GM18507 (cell line): ENCODE measurements around the gene TJP3.
"Not testable (repeated sequence)": the region's sequence is repeated elsewhere in the genome, so short reads cannot be mapped to it uniquely, and the experiment has no call there.

Source experiments
- DNase-seq: peaks from one replicate; pipeline ENCODE4 v3.0.0; 2011; ENCODE audit warnings: low read depth; ENCODE audit not compliant: insufficient read length; ENCODE audit errors: extremely low spot score
- FAIRE-seq: peaks from 2 replicates; lab custom pipeline; 2011; peaks lifted over from hg19 to GRCh38; lab: Jason Lieb, UNC

Gene TJP3

DNA sequence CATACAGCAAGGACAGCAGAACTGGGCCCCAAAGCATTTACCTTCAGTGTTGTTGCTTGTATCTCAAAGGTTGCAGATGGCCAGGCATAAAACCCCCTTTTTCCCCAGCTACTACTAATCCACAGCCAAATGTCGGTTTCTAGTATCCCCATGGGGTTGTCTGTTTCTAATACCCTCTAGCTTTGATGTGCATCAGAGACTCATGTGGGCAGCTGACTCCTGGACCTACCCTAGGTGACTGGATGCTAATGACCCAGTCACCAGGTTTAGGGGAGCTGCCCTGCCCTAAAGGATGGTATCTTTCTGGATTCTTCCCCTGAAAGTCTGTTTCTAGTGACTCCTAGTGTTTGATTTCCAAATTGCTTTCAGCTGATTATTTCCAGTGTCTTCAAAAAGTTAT is 23.9 kb downstream of the TJP3 start:
- no peak for DNase-seq
- FAIRE-seq: no peak

DNA sequence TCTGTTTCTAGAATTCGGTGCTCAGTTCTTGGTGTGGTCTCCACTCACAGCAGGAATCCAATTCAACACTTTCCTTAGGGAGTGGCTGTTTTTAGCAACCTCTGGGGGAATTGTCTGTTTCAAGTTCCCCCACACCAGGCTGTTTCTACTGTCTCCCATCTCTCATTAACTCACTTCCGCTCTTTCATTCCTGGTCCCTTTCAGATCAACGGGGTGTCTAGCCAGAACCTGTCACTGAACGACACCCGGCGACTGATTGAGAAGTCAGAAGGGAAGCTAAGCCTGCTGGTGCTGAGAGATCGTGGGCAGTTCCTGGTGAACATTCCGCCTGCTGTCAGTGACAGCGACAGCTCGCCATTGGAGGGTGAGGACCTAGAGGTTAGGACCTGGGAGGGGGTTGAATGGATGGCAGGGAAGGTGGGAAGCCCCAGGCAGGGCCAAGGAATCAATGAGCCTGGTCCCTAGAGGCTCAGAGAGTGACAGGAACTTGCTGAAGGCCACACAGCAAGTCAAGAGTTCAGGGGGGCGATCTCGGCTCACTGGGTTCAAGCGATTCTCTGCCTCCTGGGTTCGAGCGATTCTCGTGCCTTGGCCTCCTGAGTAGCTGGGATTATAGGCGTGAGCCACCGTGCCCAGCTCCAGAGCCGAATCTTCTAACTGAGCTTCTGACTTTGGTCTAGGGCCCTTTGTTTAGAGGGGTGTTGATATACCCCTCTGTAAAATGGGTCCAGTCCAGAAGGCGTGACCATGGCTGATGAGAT is 25.5 kb downstream of the TJP3 start:
- DNase-seq (no peak), FAIRE-seq (no peak)

DNA sequence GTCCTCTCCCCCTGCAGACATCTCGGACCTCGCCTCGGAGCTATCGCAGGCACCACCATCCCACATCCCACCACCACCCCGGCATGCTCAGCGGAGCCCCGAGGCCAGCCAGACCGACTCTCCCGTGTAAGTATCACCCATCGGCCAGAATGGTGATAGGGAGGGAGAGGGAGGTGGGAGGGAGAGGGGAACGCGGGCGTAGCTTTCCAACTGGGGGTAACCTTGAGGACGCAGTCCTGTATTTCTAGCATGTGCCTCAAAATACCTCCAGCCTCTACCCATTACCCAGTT is 26.1 kb downstream of the TJP3 start:
- no peak for FAIRE-seq
- DNase-seq: no peak

DNA sequence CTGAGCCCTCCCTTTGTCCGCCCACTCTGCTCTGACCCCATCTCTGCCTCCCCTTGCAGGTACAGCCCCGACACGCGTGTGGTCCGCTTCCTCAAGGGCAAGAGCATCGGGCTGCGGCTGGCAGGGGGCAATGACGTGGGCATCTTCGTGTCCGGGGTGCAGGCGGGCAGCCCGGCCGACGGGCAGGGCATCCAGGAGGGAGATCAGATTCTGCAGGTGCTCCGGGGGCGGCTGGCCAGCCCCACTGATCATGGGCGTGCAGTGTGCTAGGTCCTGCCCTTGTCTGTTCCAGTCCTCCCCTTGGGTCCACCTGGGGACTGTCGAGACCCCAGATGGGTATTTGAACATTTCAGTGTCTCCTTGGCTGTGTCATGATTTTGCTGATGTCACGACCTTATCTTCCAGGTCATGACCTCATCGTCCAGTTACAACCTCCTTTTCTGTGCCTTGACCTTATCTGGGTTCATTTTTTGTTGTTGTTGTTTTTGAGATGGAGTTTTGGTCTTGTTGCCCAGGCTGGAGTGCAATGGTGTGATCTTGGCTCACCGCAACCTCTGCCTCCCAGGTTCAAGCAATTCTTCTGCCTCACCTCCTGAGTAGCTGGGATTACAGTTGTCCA is 28.0 kb downstream of the TJP3 start:
- FAIRE-seq (no peak), DNase-seq (no peak)

DNA sequence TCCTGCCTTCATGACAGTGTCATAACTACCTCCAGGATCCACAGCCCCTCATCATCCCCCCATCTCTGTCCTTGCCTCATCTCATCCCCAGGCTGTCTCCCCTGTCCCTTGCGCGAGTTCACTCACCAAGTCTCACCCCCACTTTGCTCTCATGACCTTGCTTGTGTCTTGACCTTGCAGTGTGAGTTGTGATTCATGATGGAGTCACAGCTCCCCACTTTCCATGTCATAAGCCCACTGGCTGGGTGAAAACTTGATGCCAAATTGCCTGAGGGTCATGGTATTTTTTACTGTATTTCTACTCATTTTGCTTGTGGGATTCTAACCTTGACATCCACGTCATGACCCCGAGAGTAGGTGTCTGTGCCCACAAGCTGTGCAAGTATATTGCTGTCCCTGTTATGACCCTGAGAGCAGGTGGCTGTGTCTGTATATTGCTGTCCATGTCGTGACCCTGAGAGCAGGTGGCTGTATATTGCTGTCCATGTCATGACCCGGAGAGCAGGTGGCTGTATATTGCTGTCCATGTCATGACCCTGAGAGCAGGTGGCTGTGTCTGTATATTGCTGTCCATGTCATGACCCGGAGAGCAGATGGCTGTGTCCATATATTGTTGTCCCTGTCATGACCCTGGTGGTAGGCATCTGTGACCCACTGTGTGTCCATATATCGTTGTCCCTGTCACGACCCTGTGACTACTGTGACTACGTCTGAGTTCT is 29.5 kb downstream of the TJP3 start:
- FAIRE-seq: no peak
- no peak for DNase-seq

DNA sequence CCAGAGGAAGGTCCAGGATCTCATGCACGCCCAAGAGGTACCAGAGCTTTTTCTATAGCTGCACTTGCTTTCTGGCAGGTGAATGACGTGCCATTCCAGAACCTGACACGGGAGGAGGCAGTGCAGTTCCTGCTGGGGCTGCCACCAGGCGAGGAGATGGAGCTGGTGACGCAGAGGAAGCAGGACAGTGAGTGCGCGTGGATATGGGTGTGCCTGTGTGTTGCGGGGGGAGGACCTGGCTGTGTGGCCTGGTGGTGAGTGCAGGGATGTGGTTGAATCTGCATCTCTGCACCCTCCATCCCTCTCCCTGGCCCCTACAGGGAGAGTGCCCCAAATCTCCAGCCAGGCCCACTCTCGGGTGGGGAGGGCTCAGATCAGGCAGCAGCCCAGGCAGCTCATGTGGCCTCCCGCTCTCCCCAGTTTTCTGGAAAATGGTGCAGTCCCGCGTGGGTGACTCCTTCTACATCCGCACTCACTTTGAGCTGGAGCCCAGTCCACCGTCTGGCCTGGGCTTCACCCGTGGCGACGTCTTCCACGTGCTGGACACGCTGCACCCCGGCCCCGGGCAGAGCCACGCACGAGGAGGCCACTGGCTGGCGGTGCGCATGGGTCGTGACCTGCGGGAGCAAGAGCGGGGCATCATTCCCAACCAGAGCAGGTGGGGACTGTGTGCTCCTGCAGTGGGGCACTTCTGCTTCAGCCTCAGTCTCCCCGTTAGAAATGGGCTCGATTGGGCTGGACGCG is 30.5 kb downstream of the TJP3 start:
- DNase-seq (no peak), FAIRE-seq (no peak)

DNA sequence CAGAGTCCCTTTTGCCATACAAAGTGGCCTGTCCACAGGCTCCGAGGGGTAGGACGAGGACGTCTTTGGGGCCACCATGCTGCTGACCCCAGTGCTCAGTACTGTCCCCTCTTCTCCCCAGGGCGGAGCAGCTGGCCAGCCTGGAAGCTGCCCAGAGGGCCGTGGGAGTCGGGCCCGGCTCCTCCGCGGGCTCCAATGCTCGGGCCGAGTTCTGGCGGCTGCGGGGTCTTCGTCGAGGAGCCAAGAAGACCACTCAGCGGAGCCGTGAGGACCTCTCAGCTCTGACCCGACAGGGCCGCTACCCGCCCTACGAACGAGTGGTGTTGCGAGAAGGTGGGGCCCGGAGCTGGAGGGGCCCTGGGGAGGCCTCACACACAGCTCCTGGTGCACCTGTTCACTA is 32.2 kb downstream of the TJP3 start:
- DNase-seq (no peak), FAIRE-seq (no peak)

DNA sequence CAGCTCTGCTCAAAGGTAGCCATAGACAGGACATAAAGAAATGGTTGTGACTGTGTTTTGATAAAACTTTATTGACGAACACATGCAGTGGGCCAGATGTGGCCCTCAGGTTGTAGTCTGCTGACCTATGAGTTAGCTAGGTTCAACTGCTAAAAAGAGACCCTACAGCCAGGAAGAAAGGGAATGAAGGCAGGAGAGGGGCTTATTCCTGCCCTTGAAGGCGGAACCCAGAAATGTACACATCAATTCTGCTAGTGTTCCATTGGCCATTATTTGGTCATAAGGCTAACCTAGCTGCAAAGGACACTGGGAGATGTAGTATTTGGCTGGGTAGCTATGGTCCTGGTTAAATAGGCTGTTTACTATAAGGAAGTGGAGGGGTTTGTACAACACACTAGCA is 35.3 kb downstream of the TJP3 start:
- FAIRE-seq (no peak), DNase-seq (no peak)

DNA sequence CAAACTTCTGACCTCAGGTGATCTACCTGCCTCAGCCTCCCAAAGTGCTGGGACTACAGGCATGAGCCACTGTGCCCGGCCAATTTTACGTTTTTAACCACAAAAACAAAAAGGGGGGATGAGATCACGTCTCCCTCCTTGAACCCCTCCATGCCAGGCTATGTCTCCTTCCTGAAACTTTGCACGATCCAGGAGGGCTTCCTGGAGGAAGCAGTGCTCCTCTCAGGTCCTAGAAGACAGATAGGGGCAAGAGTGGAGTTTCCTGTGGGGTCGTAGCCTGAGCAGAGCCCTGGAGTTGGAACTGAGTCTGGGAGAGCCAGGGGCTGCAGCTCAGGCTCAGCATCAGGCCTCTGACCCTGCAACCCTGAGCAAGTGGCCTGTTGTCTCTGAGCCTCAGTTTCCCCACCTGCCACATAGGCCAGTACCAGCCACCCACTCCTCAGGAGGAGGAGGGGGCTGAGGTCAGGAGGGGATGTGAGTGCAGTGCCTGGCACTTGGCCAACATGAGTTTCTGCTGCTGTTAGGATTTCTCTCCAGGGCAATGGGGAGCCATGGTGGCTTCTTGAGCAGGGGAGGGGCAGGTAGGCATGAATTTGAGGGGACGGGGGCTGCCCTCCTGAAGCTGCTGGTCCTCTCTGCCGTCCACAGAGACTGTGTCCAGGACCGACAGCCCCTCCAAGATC is 37.3 kb downstream of the TJP3 start:
- no peak for FAIRE-seq
- no peak for DNase-seq

DNA sequence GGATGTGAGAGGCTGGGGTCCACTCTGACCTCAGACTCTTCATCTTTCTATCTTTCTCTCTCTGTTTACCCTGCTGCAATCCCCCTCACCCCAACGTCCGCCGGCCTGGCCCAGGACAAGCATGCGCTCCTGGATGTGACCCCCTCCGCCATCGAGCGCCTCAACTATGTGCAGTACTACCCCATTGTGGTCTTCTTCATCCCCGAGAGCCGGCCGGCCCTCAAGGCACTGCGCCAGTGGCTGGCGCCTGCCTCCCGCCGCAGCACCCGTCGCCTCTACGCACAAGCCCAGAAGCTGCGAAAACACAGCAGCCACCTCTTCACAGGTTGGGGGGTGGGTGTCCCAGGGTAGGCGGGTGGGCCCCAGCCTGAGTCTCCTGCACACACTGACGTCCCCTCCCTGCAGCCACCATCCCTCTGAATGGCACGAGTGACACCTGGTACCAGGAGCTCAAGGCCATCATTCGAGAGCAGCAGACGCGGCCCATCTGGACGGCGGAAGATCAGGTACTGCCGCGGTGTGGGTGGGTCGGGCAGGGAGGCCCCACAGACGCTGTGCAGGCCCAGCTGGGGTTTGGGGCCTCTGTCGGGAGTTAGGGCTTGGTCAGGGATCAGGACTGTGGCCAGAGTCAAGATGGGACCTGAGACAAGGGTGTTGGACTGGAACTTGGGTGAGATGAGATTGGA is 38.3 kb downstream of the TJP3 start:
- DNase-seq (no peak), FAIRE-seq (no peak)

DNA sequence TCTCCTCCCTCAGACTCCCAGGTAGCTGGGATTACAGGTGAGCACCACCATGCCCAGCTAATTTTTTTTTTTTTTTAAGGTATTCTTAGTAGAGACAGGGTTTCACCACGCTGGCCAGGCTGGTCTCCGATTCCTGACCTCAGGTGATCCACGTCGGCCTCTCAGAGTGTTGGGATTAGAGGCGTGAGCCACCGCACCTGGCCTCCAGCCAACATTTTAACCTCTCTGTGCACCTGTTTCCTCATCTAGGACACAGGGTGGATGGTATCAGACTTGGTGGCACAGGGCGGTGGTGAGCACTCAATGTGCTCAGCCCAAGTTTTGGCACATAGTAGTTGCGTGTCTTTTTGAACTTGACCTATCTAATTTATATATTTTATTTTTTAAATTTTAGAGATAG is 40.8 kb downstream of the TJP3 start:
- FAIRE-seq: no peak
- DNase-seq: no peak

DNA sequence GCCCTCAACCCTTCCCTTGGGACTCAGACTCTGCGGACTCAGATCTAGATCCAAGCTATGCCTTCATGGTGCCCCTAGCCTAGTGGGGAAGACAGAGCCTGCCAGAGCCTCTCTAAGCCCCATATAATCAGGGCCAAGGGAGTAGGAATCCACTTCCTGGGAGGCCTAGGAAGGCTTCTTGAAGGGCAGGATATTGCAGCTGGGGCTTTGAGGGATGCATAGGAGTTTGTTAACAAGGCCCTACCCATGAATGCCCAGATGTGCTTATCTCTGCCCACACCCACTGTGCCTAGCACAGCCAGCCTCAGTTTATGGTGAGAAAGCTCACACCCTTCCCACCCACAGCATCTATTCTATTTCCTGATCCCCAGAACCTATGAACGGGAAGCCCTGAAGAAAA is 42.0 kb downstream of the TJP3 start:
- DNase-seq (no peak), FAIRE-seq (no peak)

DNA sequence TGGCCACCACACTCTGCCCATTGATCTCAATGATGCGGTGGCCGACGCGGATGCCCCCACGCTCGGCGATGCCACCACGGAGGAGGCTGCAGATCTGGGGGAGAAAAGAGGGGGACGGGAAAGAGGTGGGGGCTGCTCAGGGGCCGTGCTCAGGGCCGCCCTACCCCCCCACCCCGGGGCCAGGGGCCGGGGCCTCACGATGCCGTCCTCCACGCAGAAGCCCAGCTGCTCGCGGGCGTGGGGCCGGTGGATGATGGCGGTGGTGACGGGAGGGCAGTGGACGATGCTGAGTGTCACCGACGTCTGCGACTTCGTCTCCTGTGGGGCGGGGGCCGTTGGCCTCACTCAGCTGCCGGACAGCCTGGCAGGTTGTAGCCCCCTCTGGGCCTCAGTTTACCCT is 43.1 kb downstream of the TJP3 start:
- no peak for DNase-seq
- FAIRE-seq: no peak

DNA sequence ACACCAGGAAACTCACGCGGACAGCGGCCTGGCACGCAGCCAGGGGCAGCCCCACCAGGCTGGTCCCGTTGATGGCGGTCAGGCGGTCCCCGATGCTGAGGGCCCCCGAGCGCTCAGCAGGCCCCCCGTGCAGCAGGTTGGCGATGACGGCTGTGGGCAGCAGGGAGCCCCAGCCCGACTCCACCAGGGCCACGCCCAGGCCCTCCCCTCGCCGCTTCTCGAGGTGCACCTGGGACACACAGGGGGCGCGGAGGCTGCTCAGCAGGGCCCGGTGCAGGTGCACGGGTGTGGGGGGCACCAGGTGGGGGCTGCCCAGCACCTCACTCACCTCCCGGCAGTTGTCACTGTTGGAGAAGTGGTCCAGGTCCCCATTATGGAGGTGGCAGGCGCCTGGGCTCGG is 44.3 kb downstream of the TJP3 start:
- no peak for DNase-seq
- no peak for FAIRE-seq

DNA sequence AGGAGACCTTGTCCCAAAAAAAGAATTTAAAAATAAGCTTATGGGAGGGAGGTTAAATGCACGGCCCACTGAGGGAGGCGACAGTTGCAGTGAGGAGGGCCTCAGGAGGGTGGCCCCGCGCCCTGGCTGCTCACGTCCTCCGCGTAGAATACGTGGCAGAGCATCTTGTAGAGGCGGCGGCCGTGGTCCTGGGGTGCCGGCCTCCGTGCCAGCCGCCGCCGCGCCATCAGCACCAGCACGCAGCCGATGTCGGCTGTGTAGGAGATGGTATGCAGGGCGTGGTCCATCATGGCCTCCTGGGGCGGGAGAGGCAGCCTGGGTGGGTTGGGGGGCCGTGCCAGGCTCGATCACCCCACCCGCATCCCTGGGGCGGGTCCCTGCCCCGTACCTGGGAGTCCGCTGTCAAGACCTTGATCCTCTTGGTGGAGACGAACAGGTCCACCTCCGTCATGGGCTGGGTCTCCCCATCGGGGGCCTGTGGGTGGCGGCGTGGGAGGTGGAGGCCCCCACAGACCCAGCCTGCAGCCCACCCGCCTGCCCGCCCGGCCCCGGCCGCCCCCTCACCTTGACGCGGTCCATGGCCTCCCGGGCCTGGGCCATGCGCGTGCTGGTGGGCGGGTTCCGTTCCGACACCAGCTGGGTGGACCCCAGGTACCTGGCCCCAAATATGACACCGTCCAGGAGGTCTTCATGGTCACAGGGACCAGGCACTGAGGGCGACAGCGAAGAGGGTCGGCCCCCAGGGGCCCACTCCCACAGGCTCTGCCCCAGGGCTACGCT is 45.6 kb downstream of the TJP3 start:
- no peak for FAIRE-seq

DNA sequence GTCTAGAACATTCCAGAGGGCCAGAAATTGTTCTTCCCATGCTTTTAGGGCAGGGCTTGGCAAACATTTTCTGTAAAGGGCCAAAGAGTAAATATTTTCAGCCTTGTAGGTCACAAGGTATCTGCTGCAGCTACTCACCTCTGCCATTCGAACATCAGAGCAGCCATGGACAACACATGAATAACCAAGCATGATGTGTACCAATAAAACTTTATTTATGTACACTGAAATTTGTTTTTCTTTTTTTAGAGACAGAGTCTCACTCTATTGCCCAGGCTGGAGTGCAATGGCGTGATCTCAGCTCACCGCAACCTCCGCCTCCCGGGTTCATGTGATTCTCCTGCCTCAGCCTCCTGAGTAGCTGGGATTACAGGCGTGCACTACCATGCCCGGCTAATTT is 49.5 kb downstream of the TJP3 start:
- DNase-seq, FAIRE-seq: not testable (repeated sequence)

More for the DNA sequence above, 45.6 kb downstream of the TJP3 start:
- no peak for DNase-seq

DNA sequence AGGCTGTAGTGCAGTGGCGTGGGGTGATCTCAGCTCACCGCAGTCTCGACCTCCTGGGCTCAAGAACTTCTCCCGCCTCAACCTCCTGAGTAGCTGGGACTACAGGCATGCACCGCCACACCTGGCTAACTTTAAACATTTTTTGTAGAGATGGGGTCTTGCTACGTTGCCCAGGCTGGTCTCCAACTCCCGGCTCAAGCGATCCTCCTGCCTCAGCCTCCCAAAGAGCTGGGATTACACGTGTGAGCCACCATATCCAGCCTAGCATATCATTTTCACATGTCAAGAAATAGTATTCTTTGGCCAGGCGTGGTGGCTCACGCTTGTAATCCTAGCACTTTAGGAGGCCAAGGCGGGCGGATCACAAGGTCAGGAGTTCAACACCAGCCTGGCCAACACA is 50.1 kb downstream of the TJP3 start:
- FAIRE-seq, DNase-seq: not testable (repeated sequence)

DNA sequence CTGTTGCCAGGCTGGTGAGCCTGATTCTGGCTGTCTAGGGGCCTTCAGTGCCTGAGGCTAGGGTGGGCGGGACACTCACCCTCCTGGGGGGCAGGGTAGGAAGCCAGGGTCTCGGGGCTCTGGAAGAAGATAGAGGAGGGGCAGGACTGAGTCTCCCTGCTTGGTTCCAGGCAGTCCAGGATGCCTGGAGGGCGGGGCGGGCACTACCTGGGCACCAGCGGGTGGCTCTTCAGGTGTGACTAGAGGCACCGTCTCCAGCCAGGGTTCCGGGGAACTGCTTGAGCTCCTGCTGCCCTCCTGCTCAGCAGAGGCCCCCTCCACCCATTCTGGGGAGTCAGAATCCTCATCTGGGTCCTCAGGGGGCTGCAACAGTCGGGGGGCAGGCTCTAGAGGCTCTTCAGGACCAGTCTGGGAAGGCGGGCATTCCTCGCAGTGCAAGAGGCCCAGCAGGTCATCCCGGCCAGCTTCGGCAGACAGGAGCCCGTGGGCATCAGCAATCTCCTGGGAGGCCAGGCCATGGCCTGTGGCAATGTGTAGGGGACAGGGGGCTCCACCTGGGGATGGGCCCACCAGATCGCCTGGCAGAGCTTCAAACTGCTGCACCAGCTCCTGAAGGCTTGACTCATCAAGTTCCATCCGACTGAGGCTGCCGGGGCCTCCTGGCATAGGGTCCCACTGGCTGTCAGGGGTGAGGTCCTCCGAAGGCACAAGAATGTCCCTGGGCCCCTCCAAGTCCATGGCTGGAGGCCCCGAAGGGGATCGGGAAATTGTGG is 51.5 kb downstream of the TJP3 start:
- FAIRE-seq: no peak
- DNase-seq: no peak
